Epithelial cell of esophagus (primary cell): ENCODE measurements around the gene PRRC2C.
A peak's percentile ranks its signal among the peaks of the same experiment; 100 is the strongest.

Experiments
- DNase-seq: peaks from one replicate; pipeline ENCODE4 v3.0.0; 2010; ENCODE audit warnings: low read depth
- H3K4me3 ChIP-seq: 2 replicates; pipeline ENCODE4 v1.5.1; 2011; ENCODE audit warnings: mild to moderate bottlenecking, low read length, control low read depth
- TF ChIP-seq, protein P1 (sequence below): IDR thresholded peaks from 2 replicates; pipeline ENCODE4 v1.5.1; 2011; ENCODE audit warnings: low read depth, mild to moderate bottlenecking, low read length, control low read depth, inconsistent platforms; ENCODE audit not compliant: insufficient read depth; ENCODE audit errors: missing control alignments

PRRC2C gene

DNA sequence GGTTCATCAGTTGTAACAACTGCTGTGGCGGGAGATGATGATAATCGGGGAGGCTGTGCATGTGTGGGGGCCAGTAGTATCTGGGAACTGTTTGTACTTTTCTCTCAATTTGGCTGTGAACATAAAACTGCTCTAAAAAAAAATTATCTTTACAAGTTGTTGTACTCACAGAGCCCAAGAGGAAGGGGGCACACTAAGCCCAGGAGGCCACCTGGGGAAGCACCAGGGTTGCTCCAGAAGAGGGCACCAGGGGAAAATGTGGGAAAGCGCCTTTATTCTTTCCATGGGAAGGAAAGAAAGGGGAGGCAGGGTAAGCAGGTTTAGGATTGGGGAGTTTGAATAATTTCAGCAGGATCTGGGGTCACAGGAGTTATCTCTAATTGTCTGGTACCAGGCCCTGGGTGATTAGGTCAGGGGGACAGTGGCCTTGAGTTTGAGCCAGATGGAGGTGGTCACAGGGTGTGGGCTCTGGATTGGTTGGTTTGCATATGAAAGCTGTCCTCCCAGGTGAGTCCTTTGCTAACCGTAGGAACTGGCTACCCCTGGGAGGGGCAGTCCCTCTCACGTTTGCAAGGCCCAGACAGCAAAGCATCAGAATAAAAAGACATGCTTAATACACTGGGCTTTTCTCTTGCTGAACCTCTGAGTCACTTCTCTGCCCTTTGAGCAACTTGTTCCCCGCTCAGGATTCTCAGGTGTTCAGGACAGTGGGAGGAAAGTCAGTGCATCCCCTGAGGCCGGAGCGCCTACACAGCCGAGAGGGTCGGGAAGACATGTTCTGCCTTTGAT lies 155.9 kb downstream of the PRRC2C start:
- TF ChIP-seq, protein P1, sequence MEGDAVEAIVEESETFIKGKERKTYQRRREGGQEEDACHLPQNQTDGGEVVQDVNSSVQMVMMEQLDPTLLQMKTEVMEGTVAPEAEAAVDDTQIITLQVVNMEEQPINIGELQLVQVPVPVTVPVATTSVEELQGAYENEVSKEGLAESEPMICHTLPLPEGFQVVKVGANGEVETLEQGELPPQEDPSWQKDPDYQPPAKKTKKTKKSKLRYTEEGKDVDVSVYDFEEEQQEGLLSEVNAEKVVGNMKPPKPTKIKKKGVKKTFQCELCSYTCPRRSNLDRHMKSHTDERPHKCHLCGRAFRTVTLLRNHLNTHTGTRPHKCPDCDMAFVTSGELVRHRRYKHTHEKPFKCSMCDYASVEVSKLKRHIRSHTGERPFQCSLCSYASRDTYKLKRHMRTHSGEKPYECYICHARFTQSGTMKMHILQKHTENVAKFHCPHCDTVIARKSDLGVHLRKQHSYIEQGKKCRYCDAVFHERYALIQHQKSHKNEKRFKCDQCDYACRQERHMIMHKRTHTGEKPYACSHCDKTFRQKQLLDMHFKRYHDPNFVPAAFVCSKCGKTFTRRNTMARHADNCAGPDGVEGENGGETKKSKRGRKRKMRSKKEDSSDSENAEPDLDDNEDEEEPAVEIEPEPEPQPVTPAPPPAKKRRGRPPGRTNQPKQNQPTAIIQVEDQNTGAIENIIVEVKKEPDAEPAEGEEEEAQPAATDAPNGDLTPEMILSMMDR: no peak
- peak; percentile 14 for DNase-seq
- no peak overlapping the region for H3K4me3 ChIP-seq

DNA sequence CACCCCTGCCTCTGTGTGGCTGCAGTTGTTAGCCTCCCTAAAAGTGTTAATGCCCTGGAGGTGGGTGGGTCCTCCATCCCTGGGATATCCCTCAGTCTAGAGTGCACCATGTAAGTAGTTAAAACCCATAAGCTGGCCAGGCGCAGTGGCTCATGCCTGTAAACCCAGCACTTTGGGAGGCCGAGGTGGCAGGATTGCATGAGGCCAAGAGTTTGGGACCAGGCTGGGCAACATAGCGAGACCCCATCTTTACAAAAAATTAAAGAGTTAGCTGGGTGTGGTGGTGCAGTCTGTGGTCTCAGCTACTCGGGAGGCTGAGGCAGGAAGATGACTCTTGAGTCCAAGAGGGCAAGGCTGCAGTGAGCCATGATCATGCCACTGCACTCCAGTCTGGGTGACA lies 156.9 kb downstream of the PRRC2C start:
- no peak overlapping the region for H3K4me3 ChIP-seq
- DNase-seq: no peak
- TF ChIP-seq, protein P1: no peak
